NT2/D1 (cell line): ENCODE measurements around the gene FAIM2.

ENCODE experiments used
- SUZ12 ChIP-seq: IDR thresholded peaks from 2 replicates; pipeline ENCODE4 v1.6.1; 2011; ENCODE audit not compliant: insufficient read length, insufficient read depth; ENCODE audit errors: extremely low read depth
- YY1 ChIP-seq: IDR thresholded peaks from 2 replicates; pipeline ENCODE4 v1.6.1; 2011; ENCODE audit not compliant: insufficient read length, insufficient read depth
- ZNF274 ChIP-seq: IDR thresholded peaks from 2 replicates; pipeline ENCODE4 v1.6.1; 2011; ENCODE audit warnings: mild to moderate bottlenecking, low read depth, low read length

DNA sequence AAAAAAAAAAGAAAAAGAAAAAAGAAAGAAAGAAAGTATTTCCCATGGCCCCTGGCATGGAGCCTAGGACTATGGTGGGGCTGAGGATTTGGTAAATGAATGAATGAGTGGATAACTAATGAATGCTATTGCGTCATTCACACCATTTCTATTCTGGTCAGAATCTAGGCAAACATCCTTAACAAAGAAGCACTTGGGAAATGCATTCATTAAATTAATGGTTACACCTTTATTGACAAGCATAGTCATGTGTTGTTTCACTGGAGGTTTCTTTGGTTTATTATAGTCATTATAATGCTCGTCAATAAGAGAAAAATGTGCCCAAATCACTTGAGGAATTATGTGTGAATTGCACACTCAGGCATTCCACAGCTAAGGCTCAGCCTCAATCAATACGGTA, 33.2 kb upstream of the FAIM2 start:
- TF ChIP-seq ZNF274 (no peak), YY1 (no peak), SUZ12 (no peak)
